ENCODE measurements around the gene GSTM2.

The GSTM2 gene

GRCh38 chr1:109667452-109668122, at the start of gene GSTM2:
TSS of gene GSTM2 (plus strand) at chr1:109668057. CDS start at chr1:109668116, 59 bp downstream.
- H3K27me3 Mint-ChIP-seq (ENCODE audit: low read depth) = no peaks in the 10 kb centered on the region
- peak within 1 kb of the TSS; percentile 79 to 86 (median 82) for H3K27ac Mint-ChIP-seq
- H3K9me3 Mint-ChIP-seq = no peaks in the 10 kb centered on the region
- H3K4me1 Mint-ChIP-seq = peaks cover 15% of the 10 kb centered on the region
- TF ChIP-seq CTCF (IDR thresholded peaks at IDR 0.05; ENCODE audit: unreplicated experiment in 3 of 3) = no peak
- H3K36me3 Mint-ChIP-seq (ENCODE audit: low read depth) = peaks cover 24% of the 10 kb centered on the region
- H3K4me3 Mint-ChIP-seq = peak within 1 kb of the TSS; percentile 91 to 93 (median 91)

GRCh38 chr1:109618661-109619575, 48.9 kb upstream of the GSTM2 start:
- no peak for TF ChIP-seq CTCF (IDR thresholded peaks at IDR 0.05; ENCODE audit: unreplicated experiment in 3 of 3)
- no peaks in the 10 kb centered on the region for H3K9me3 Mint-ChIP-seq
- peak overlapping the region; percentile 96 to 99 (median 98) for H3K4me3 Mint-ChIP-seq
- no peaks in the 10 kb centered on the region for H3K27me3 Mint-ChIP-seq (ENCODE audit: low read depth)
- no peaks in the 10 kb centered on the region for H3K36me3 Mint-ChIP-seq (ENCODE audit: low read depth)
- H3K4me1 Mint-ChIP-seq = peaks cover 52% of the 10 kb centered on the region
- H3K27ac Mint-ChIP-seq = peak overlapping the region; percentile 74 to 99 (median 83)

GRCh38 chr1:109619576-109620400, 48.1 kb upstream of the GSTM2 start, which contains the start of the genes AMPD2 and GNAT2:
TSS of gene AMPD2 (plus strand) at chr1:109619837. CDS start at chr1:109621176, 1,339 bp downstream.
TSS of gene GNAT2 (minus strand) at chr1:109619616. CDS start at chr1:109612870, 6,746 bp downstream.
- Mint-ChIP-seq H3K9me3 (no peaks in the 10 kb centered on the region), H3K27ac (peak within 1 kb of the TSS; percentile 74 to 99 (median 97)), H3K4me1 (peaks cover 53% of the 10 kb centered on the region), H3K36me3 (ENCODE audit: low read depth) (no peaks in the 10 kb centered on the region), H3K4me3 (peak within 1 kb of the TSS; percentile 96 to 99 (median 98)), H3K27me3 (ENCODE audit: low read depth) (no peaks in the 10 kb centered on the region)
- TF ChIP-seq CTCF (IDR thresholded peaks at IDR 0.05; ENCODE audit: unreplicated experiment in 3 of 3) = no peak

GRCh38 chr1:109620401-109620791, 47.5 kb upstream of the GSTM2 start:
- H3K27me3 Mint-ChIP-seq (ENCODE audit: low read depth) = no peaks in the 10 kb centered on the region
- peak overlapping the region; percentile 96 to 99 (median 98) for H3K4me3 Mint-ChIP-seq
- peak overlapping the region; percentile 74 to 99 (median 97) for H3K27ac Mint-ChIP-seq
- H3K4me1 Mint-ChIP-seq = peaks cover 55% of the 10 kb centered on the region
- H3K9me3 Mint-ChIP-seq = no peaks in the 10 kb centered on the region
- TF ChIP-seq CTCF (IDR thresholded peaks at IDR 0.05; ENCODE audit: unreplicated experiment in 3 of 3) = no peak
- no peaks in the 10 kb centered on the region for H3K36me3 Mint-ChIP-seq (ENCODE audit: low read depth)

- no peak for TF ChIP-seq CTCF (IDR thresholded peaks at IDR 0.05; ENCODE audit: unreplicated experiment in 3 of 3)
- Mint-ChIP-seq H3K27ac (peak overlapping the region; percentile 74 to 99 (median 97)), H3K9me3 (no peaks in the 10 kb centered on the region), H3K4me1 (peaks cover 60% of the 10 kb centered on the region), H3K4me3 (peak overlapping the region; percentile 96 to 99 (median 98)), H3K27me3 (ENCODE audit: low read depth) (no peaks in the 10 kb centered on the region), H3K36me3 (ENCODE audit: low read depth) (peaks cover 1% of the 10 kb centered on the region)
Observed at GRCh38 chr1:109620841-109621286, 47.0 kb upstream of the GSTM2 start.

Data from nephron (organoid).